IMR-90 (cell line): Measurements from ENCODE around the gene MPRIP. TPM values are rescaled to one million over a fixed set of nuclear protein-coding genes. Genes with fewer than 3 reads are reported as not detected.

Experiments
- ATAC-seq: fragments of 200-7000 bp; cut with Tn5 transposase; 2 replicates; pipeline ENCODE4 v1.9.1; 2020; ENCODE audit warnings: low read depth, mild to moderate bottlenecking, moderate library complexity
- BruUV-seq: library from RNA; stranded (reverse); fragments of 400-500 nt; replicated peaks from 2 replicates; lab custom pipeline; 2021; lab: Mats Ljungman, UMichigan
- CTCF ChIA-PET: fragments of 300-600 bp; formaldehyde crosslinking; extraction: SDS; loops from one replicate; lab custom pipeline; 2021; ENCODE audit warnings: antibody characterized with exemption; lab: Yijun Ruan, JAX
- POLR2A ChIA-PET: fragments of 300-600 bp; sonication (Branson Sonifier 250); formaldehyde crosslinking; loops from one replicate; lab custom pipeline; 2022; ENCODE audit warnings: antibody characterized with exemption; ENCODE audit not compliant: unreplicated experiment; lab: Charles Lee
- DNase-seq: peaks from one replicate; pipeline ENCODE4 v3.0.0; 2013
- H2AFZ ChIP-seq: replicated peaks from 2 replicates; pipeline ENCODE3; 2013; ENCODE audit warnings: low read length, mild to moderate bottlenecking; ENCODE audit not compliant: poor library complexity
- H2AK5ac ChIP-seq: 2 replicates; pipeline ENCODE4 v1.6.1; 2013; ENCODE audit warnings: low read depth, low read length, inconsistent platforms
- H2AK9ac ChIP-seq: replicated peaks from 2 replicates; pipeline ENCODE3; 2013; ENCODE audit warnings: mild to moderate bottlenecking, low read depth, low read length, moderate library complexity; ENCODE audit not compliant: poor library complexity
- H2BK120ac ChIP-seq: 2 replicates; pipeline ENCODE4 v1.6.1; 2013; ENCODE audit warnings: low read depth, low read length, inconsistent platforms
- H2BK15ac ChIP-seq: 3 replicates; pipeline ENCODE4 v1.6.1; 2013; ENCODE audit warnings: low read depth, low read length, inconsistent platforms
- H2BK20ac ChIP-seq: 2 replicates; pipeline ENCODE4 v1.6.1; 2013; ENCODE audit warnings: low read depth, mild to moderate bottlenecking, inconsistent platforms, low read length, moderate library complexity
- H2BK5ac ChIP-seq: 2 replicates; pipeline ENCODE4 v1.6.1; 2013; ENCODE audit warnings: mild to moderate bottlenecking, low read depth, low read length, inconsistent platforms; ENCODE audit not compliant: poor library complexity, severe bottlenecking
- H3K14ac ChIP-seq: replicated peaks from 2 replicates; pipeline ENCODE4 v1.6.1; 2013; ENCODE audit warnings: low read depth, low read length, inconsistent platforms
- H3K18ac ChIP-seq: 2 replicates; pipeline ENCODE4 v1.6.1; 2013; ENCODE audit warnings: low read depth, low read length, control low read depth
- H3K23ac ChIP-seq: 2 replicates; pipeline ENCODE4 v1.6.1; 2013; ENCODE audit warnings: low read depth, low read length, inconsistent platforms
- H3K27ac ChIP-seq: 2 replicates; pipeline ENCODE4 v1.5.1; 2013; ENCODE audit warnings: mild to moderate bottlenecking, control low read depth, low read length; ENCODE audit not compliant: insufficient read depth
- H3K27me3 ChIP-seq: 2 replicates; pipeline ENCODE4 v1.6.1; 2013; ENCODE audit warnings: low read length; ENCODE audit not compliant: control insufficient read depth, insufficient read depth
- H3K36me3 ChIP-seq: 2 replicates; pipeline ENCODE4 v1.6.1; 2013; ENCODE audit warnings: low read length, mixed read lengths; ENCODE audit not compliant: control insufficient read depth, insufficient read depth
- H3K4ac ChIP-seq: 2 replicates; pipeline ENCODE4 v1.6.1; 2013; ENCODE audit warnings: low read depth, low read length, inconsistent platforms
- H3K4me1 ChIP-seq: 2 replicates; pipeline ENCODE4 v1.6.1; 2013; ENCODE audit warnings: low read length, mixed read lengths; ENCODE audit not compliant: control insufficient read depth, insufficient read depth
- H3K4me2 ChIP-seq: 2 replicates; pipeline ENCODE4 v1.6.1; 2013; ENCODE audit warnings: low read depth, mild to moderate bottlenecking, control low read depth, low read length, moderate library complexity
- H3K4me3 ChIP-seq: 2 replicates; pipeline ENCODE4 v1.5.1; 2013; ENCODE audit warnings: low read depth, mild to moderate bottlenecking, control low read depth, low read length, moderate library complexity; ENCODE audit not compliant: insufficient read depth
- H3K56ac ChIP-seq: 2 replicates; pipeline ENCODE4 v1.6.1; 2013; ENCODE audit warnings: low read length, inconsistent platforms; ENCODE audit not compliant: insufficient read depth; ENCODE audit errors: extremely low read depth
- H3K79me1 ChIP-seq, 2 experiments: 2 replicates each; pipeline ENCODE4 v1.6.1; 2013; ENCODE audit warnings: low read length in 2 of 2, inconsistent platforms in 1 of 2, low read depth in 1 of 2
- H3K9ac ChIP-seq: 2 replicates; pipeline ENCODE4 v1.6.1; 2013; ENCODE audit warnings: low read depth, low read length, control low read depth
- H3K9me1 ChIP-seq: 2 replicates; pipeline ENCODE4 v1.6.1; 2013; ENCODE audit warnings: low read length, inconsistent platforms; ENCODE audit not compliant: insufficient read depth
- H3K9me3 ChIP-seq: 2 replicates; pipeline ENCODE4 v1.6.1; 2013; ENCODE audit warnings: low read length; ENCODE audit not compliant: control insufficient read depth, insufficient read depth
- H4K20me1 ChIP-seq: 2 replicates; pipeline ENCODE4 v1.6.1; 2013; ENCODE audit warnings: low read length, inconsistent platforms; ENCODE audit not compliant: insufficient read depth
- H4K5ac ChIP-seq: 2 replicates; pipeline ENCODE4 v1.6.1; 2013; ENCODE audit warnings: mild to moderate bottlenecking, low read depth, low read length, control low read depth
- H4K8ac ChIP-seq, 2 experiments: 2 replicates each; pipeline ENCODE4 v1.6.1; 2013; ENCODE audit warnings: low read depth in 2 of 2, low read length in 2 of 2, control low read depth in 1 of 2, inconsistent platforms in 1 of 2
- H4K91ac ChIP-seq: 2 replicates; pipeline ENCODE4 v1.6.1; 2013; ENCODE audit warnings: low read depth, low read length, inconsistent platforms; ENCODE audit not compliant: insufficient read depth
- ELK1 ChIP-seq: fragments of 150-350 bp; IDR thresholded peaks from 2 replicates; pipeline ENCODE4 v1.6.1; 2016; ENCODE audit warnings: low read depth, mild to moderate bottlenecking, low read length, moderate library complexity, borderline replicate concordance
- MAZ ChIP-seq: IDR thresholded peaks from 2 replicates; pipeline ENCODE4 v1.6.1; 2012; ENCODE audit warnings: low read depth, mild to moderate bottlenecking, low read length, improper control_type of control experiment, moderate library complexity, borderline replicate concordance
- NFE2L2 ChIP-seq: fragments of 150-350 bp; IDR thresholded peaks from 2 replicates; pipeline ENCODE4 v1.6.1; 2016; ENCODE audit warnings: low read depth, mild to moderate bottlenecking, low read length
- RFX5 ChIP-seq: IDR thresholded peaks from 2 replicates; pipeline ENCODE4 v1.8.0; 2012; ENCODE audit warnings: low read depth, mild to moderate bottlenecking, low read length, moderate library complexity
- WGBS, 2 experiments: methylation state at CpG; one replicate each; pipeline versions ENCODE4 v1.1.5 to v1.1.7; 2013; ENCODE audit warnings: missing lambda C conversion rate in 2 of 2; ENCODE audit not compliant: insufficient read length in 1 of 2; ENCODE audit errors: extremely low coverage in 2 of 2; 5-methylcytosine and 5-hydroxymethylcytosine counted together
- dilution Hi-C: fragments of 300-500 bp; cut with HindIII; formaldehyde crosslinking; loops from one replicate; pipeline ENCODE4 v1.14.3; 2018; ENCODE audit warnings: low sequenced_read_pairs; ENCODE audit not compliant: unreplicated experiment
- in situ Hi-C: fragments of 300-500 bp; cut with MboI; formaldehyde crosslinking; loops from 3 replicates; pipeline ENCODE4 v1.14.3; 2019; ENCODE audit warnings: low sequenced_read_pairs, inconsistent platforms, mixed read lengths
- intact Hi-C: fragments of 100-400 bp; cut with micrococcal nuclease; formaldehyde crosslinking; loops from 2 replicates; pipeline ENCODE4 v1.10.0; 2022
- polyA plus RNA-seq, 3 experiments: library from polyadenylated mRNA; depleted of rRNA; stranded (reverse); fragments of >200 nt; gene quantifications; 2 replicates each; pipeline ENCODE4 v1.2.3, GENCODE V29; 2012; ENCODE audit warnings: low replicate concordance in 1 of 3
- total RNA-seq: library from RNA; depleted of rRNA; stranded (reverse); fragments of >200 nt; gene quantifications from 2 replicates; pipeline ENCODE4 v1.2.3, GENCODE V29; 2012
- TF ChIP-seq, protein P1 (sequence below): fragments of 150-350 bp; IDR thresholded peaks from 2 replicates; pipeline ENCODE4 v1.6.1; 2017; ENCODE audit warnings: mild to moderate bottlenecking, antibody characterized with exemption, low read length, low read depth

MPRIP gene
- total and polyA plus RNA-seq, 2 of the 4 experiments (the other 2 are of a cell fraction) = 111 to 149 TPM

GRCh38 chr17:17073581-17074403 is 31.5 kb downstream of the MPRIP start:
- Histone ChIP-seq H3K9me1 (peaks cover 35% of the 10 kb centered on the region), H2BK120ac (no peak overlapping the region), H4K20me1 (peaks cover 93% of the 10 kb centered on the region), H2BK20ac (no peak overlapping the region), H3K4ac (peak overlapping the region; percentile 33; the same call in 1 of the 2 replicates), H3K9me3 (no peaks in the 10 kb centered on the region), H3K4me1 (peaks cover 28% of the 10 kb centered on the region), H3K27me3 (no peaks in the 10 kb centered on the region), H4K91ac (no peak overlapping the region), H3K18ac (no peak overlapping the region), H3K23ac (peak overlapping the region; percentile 31; the same call in 1 of the 2 replicates), H3K36me3 (peaks cover 21% of the 10 kb centered on the region), H2BK5ac (no peak overlapping the region), H3K27ac (no peak overlapping the region), H4K5ac (no peak overlapping the region), H3K9ac (0 out of 2 replicates have a peak overlapping the region, but pooled peaks have one; percentile 48), H3K4me2 (0 out of 2 replicates have a peak overlapping the region, but pooled peaks have one; percentile 16), H3K79me1 (peaks cover 34 to 94% of the 10 kb centered on the region in 2 experiments), H2AFZ (no peak overlapping the region), H3K14ac (0 out of 2 replicates have a peak overlapping the region, but pooled peaks have one; percentile 18), H3K4me3 (no peak overlapping the region), H2BK15ac (no peak overlapping the region), H2AK9ac (peak overlapping the region; percentile 19), H4K8ac (no peak overlapping the region; a peak in 1 of 4 replicates), H2AK5ac (peak overlapping the region; percentile 44), H3K56ac (no peak overlapping the region)
- TF ChIP-seq, protein P1, sequence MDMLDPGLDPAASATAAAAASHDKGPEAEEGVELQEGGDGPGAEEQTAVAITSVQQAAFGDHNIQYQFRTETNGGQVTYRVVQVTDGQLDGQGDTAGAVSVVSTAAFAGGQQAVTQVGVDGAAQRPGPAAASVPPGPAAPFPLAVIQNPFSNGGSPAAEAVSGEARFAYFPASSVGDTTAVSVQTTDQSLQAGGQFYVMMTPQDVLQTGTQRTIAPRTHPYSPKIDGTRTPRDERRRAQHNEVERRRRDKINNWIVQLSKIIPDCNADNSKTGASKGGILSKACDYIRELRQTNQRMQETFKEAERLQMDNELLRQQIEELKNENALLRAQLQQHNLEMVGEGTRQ = peak; percentile 31; the same call in 1 of the 2 replicates
- TF ChIP-seq MAZ (no peak), NFE2L2 (no peak), RFX5 (no peak), ELK1 (no peak)
- intact Hi-C loops = loop anchor here (5.0 kb wide), 1 partner anchor 34 kb away; no protein-coding TSS in a partner anchor
- CTCF ChIA-PET = no interaction called here
- no CpG with 5 or more reads among the region's 15 CpGs for WGBS, 2 experiments
- POLR2A ChIA-PET = no interaction called here
- BruUV-seq = no TSS peak
- peak; percentile 15 for DNase-seq
- dilution Hi-C loops = no loop called here
- in situ Hi-C loops = no loop called here
- peak; percentile 25; the same call in 1 of the 2 replicates for ATAC-seq
